Forelimb muscle (tissue), 1 donor: Measurements from ENCODE around the gene PLEKHH3. TPM values are rescaled to one million over a fixed set of nuclear protein-coding genes. Genes with fewer than 3 reads are reported as not detected.
A peak's percentile ranks its signal among the peaks of the same experiment; 100 is the strongest.

Source experiments
- DNase-seq: peaks from one replicate; pipeline ENCODE4 v3.0.0-alpha.2; 2013; ENCODE audit warnings: low read depth
- polyA plus RNA-seq: library from polyadenylated mRNA; unstranded; fragments of 120-200 nt; gene quantifications from one replicate; pipeline ENCODE4 v1.2.1, GENCODE V29; 2013; ENCODE audit not compliant: insufficient read length

The PLEKHH3 gene
- polyA plus RNA-seq, 1 donor: 49.6 TPM

DNA sequence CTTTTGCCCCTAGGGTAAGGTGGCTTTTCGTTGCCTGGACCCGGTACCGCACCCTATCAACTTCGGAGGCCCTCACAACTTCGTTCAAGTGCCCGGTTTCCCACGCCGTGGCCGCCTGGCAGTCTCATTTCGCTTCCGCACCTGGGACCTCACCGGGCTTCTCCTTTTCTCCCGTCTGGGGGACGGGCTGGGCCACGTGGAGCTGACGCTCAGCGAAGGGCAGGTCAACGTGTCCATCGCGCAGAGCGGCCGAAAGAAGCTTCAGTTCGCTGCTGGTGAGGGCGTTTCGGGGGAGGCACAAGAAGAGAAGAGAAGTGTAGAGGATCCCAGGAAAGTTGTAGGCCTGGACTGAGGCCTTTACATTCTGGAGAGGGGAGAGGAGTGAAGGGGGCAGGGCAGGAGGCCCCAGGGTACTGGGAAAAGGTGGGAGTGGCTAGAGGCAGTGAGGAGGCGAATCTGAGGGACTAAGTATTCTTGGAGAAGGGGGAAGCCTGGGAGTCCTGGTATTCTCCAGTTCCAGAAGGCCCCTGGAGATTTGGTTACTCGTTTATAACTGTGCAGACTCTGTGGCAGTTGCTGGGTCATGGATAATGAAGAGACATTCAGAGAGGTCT is 11.0 kb upstream of the PLEKHH3 start:
- no peak for DNase-seq

DNA sequence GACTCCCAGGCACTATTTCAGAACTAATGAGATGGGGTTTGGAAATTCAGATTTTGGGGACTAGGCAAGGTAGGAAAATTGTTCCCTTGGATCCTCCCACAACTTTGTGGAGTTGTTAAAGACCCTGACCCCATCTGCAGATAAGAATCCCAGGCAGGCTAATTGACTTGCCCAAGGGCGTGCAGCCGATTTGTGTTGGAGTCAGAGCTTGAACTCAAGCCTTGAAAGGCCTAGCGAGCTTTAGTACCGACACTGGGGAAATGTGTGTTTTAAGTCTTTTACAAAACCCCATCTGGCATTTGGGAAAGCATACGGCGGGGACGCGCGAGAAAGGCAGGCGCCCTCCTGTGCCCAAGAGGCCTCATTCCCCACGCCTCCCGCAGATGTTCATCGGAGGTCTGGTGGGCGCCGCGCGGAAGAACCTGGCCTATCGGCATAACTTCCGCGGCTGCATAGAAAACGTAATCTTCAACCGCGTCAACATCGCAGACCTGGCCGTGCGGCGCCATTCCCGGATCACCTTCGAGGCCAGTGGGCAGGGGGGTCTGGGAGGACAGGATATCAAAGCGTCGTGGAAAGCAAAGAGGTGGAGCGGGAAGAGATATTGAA is 9.8 kb upstream of the PLEKHH3 start:
- DNase-seq: no peak

DNA sequence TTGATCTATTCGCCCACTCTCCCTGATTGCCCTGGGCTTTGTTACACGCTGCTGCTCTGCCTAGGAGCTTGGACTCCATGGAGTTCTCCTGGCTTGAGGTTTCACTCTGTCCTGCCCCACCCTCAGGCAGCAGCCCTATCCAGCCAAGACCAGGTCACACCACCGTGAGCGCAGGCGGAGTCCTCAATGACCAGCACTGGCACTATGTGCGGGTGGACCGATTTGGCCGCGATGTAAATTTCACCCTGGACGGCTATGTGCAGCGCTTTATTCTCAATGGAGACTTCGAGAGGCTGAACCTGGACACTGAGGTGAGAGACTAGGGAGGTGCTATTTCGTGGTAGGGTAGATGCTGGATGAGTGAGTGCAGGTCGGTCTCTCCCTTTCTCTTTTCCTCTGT is 9.0 kb upstream of the PLEKHH3 start:
- no peak for DNase-seq

DNA sequence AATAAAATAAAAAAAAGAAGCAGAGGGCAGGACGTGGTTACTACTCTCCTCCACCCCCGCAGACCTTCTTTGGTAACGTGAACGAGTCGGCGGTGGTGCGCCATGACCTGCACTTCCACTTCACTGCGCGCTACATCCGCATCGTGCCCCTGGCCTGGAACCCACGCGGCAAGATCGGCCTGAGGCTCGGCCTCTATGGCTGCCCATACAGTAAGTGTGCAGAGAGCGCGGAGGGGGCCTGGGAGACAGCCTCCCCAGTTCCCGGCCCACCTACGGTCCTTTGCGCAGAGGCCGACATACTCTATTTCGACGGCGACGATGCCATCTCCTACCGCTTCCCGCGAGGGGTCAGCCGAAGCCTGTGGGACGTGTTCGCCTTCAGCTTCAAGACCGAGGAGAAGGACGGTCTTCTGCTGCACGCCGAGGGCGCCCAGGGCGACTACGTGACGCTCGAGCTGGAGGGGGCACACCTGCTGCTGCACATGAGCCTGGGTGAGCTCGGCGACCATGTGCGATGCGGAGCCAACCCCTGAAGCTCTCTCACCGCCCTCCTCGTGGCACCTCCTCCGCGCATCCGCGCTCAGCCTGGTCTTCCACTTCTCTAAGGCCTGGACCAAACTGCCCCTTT is 8.2 kb upstream of the PLEKHH3 start:
- no peak for DNase-seq

GRCh38 chr17:42683407-42684034 is 6.7 kb upstream of the PLEKHH3 start:
- DNase-seq: no peak

- no peak for DNase-seq
Observed at GRCh38 chr17:42682722-42683403, 6.1 kb upstream of the PLEKHH3 start.

DNA sequence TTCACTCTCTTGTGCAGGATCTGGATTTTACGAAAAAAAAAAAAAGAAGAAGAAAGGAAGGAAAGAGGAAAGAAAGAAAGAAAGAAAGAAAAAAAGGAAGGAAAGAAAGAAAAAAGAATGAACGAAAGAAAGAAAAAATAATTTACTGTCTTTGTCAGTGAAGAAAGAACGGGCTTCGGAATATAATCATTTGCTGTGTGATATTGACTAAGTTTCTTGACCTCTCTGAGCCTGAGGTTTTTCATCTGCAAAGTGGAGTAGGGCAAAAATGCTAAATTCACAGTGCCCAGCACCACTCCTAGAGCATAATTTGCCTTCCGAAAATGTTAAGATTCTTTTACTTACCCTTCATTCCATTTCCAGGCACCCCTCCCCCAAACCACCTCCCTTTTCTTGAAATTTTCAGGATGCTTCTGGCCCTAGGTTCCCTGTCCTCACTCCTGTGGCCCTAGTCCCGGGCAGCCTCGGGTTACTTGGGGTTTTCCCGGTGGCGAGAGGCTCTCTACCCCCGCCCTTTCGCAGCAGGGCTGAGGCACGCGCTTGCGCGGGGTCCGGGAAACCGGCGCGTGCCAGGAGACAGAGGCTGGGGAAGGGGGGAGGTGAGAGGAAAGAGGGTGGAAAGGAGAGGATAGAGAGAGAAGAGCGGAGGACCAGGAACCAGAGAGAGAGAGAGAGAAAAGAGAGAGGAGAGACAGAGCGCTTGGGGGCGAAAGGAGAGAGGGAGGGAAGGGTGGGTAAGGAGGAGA is 5.4 kb upstream of the PLEKHH3 start, which contains the start of gene CNTNAP1:
Gene CNTNAP1 (plus strand): TSS at position 556 of the 746 bp plus-strand sequence. CDS start 299 bp downstream, outside the sequence.
- DNase-seq: no peak

DNA sequence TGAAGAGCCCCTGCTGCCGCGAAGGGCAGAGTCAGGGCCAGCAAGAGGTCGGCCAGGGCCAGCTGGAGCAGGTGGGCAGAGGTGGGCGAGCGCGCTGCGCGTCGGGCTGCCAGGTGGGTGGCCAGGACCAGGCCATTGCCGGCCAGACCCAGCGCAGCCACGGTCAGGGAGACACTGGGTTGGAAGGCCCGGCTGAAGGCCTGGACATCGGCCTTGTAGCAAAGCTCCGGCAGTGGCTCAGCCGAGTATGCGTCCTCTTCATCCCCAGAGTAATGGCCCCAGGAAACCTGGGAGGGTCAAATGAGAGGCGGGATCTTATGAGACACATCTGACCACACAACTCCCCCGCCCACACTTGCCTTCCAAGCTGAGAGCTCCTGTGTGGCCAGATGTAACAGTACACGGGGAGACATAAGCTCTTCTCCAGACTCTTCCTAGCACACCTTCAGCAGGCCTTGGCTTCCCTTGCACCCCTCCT is 3.6 kb upstream of the PLEKHH3 start:
- no peak for DNase-seq

DNA sequence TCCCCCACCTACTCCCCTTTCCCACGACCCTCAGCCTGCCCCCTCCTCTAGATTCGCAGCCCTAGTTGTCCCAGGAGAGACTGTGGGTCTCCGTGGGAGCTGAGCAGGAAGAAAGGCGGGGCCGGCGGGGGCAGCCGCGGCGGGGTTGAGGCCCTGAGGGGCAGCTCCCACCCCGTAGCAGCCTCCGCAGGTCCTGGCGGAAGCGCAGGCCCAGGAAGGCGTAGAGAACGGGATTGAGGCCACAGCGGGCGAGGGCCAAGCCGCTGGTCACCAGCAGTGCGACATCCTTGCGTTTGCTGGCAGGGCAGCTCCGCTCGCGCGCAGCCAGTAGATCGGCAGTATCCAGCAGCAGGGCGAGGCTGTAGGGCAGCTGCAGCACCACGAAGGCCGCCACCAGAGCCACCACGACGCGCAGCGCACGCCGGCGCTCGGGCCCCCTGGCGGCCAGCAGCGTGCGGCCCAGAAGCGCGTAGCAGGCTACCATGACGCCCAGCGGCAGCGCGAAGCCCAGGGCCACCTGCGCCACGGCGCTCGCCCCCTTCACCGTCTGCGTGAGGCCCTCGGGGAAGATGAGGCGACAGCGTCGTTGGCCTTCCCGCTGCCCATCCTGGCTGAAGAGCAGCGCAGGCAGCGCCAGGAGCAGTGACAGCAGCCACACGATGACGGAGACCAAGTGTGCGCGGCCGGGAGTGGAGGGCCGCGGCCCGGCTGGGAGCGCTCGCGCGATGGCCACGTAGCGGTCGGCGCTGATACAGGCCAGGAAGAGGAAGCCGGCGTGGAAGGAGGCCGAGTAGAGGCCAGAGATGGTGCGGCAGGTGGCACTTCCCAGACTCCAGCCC is 2.9 kb upstream of the PLEKHH3 start:
- peak; percentile 43 for DNase-seq

DNA sequence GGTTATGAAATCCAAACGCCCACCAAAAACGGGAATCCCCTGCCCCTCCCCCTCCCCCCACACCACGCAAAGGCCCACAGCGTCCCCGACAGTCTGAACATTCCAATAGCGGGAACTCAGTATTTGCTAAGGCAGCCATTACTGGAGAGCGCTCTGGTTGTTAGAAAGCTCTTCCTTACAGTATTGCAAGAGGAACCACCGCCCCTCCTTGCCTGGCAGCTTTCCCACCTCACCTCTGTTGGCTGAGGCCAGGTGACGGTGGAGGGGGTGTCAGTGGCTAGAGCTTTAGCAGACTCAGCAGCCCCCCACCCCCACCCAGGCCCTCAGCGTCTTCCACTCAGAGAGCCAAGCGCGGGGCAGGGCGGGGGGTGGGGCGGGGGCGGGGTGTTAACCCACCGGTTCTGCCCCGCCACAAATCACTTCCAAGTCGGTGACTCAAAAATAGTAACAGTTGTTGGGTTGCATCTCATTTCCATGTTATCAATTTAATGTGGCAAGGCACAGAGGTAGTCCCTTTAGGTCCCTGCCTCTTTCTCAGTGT is 2.2 kb upstream of the PLEKHH3 start:
- DNase-seq: no peak

GRCh38 chr17:42677921-42678781 is 1.4 kb upstream of the PLEKHH3 start:
- peak; percentile 70 for DNase-seq

DNA sequence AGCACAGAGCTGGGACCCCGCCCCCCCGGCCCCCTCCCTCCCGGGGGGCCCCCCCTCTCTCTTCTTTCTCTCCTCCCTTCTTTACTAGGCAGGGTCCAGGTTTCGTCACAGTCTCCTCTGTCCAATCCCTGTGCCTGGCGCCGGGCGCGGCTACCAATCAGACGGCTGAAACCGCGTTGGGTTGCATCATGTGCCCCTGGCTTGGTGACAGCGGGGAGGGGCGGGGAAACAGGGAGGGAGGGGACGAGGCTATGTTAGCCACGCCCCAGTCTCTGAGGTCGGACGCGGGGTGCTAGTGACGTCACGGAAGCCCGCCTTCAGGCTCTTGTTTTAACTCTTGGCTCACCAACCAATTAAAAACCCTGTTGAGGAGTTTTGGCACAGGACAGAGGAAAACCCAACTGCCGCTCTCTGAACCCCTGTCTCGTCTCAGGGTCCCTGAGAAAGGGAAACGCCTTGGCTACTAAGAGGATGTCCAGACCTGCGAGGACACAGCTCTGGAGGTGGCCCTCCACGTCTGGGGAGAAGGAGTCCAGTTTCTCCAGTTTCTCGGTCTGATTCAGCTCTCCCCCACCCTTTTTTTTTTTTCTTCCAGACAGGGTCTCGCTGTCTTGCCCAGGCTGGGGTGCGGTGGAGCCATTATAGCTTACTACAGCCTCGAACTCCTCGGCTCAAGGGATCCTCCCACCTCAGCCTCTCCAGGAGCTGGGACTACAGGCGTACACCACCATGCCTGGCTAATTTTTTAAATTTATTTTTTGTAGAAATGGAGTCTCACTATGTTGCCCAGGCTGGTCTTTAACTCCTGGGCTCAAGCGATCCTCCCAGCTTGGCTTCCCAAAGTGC is 441 bp upstream of the PLEKHH3 start:
- DNase-seq: peak; percentile 99

GRCh38 chr17:42675965-42676423 is 800 bp downstream of the PLEKHH3 start:
- no peak for DNase-seq

DNA sequence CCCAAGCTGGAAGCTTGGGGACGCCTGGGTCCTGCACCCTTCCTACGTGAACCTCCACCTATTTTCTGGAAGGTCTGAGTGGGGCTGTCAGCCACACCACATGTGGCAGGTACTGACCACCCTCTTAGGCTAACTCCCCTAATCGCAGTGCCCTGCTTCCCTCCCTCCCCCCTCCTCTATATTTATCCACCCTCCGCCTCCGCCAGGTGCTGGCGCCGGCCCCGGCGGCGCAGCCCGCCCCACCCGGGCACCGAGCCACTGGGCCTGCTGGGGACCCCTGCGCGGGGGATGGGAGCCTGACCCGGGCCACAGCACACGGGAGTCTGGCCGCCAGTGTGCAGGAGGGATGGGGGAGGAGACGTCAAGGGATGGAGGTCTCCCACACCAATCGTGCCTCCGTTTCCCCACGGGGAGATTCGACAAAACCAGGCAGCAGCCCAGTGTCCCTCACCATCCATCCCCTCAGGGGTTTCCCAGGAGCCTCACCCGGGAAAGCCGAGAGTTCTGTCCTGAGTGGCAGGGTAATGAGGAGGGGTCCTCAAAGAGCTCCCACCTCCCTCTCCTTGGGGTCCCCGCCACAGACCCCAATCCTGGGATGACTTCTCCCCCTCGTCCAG is 1.3 kb downstream of the PLEKHH3 start:
- no peak for DNase-seq

DNA sequence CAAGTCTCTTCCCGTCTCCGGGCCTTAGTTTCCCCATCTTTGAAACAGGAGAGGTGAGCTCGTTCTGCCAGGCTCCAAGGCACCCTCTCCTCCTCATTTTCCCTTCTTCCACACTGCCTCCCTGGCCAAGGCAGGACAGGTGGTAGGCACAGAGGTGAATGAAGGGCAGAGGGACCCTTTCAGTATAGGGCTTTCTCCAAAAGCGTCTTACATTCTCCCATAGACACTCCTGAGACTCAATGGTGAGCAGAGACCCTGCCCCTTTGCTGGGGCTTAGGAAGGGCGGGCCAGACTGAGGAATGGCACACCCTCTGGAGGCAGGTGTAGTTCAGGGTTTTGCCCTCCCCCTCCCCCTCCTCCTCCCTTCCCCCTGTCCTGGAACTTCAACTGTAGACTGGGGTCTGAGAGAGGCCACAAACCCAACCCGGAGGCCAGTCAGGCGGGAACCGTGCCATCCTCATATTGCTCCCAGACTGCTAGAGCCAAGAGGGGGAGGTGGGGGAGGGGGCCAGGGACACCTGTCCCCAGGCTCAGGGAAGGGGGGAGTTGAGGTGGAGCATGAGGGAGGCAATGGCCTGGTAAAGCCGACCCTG is 1.9 kb downstream of the PLEKHH3 start:
- no peak for DNase-seq

- DNase-seq: no peak
Observed at GRCh38 chr17:42673885-42674754, 2.7 kb downstream of the PLEKHH3 start.
